Nephron (organoid): ENCODE results near the gene CALCOCO1.
"Not testable (repeated sequence)": the region's sequence is repeated elsewhere in the genome, so short reads cannot be mapped to it uniquely, and the experiment has no call there.

Source experiments
- H3K27ac Mint-ChIP-seq, 3 experiments: 2 replicates each; pipeline ENCODE4 v1.8.0; 2020; ENCODE audit warnings: mixed read lengths in 3 of 3, mild to moderate bottlenecking in 2 of 3, moderate library complexity in 1 of 3
- H3K27me3 Mint-ChIP-seq: 2 replicates; pipeline ENCODE4 v1.8.0; 2021; ENCODE audit warnings: low read depth, mild to moderate bottlenecking, moderate library complexity, mixed read lengths
- H3K36me3 Mint-ChIP-seq: 2 replicates; pipeline ENCODE4 v1.8.0; 2020; ENCODE audit warnings: low read depth, mixed read lengths
- H3K4me1 Mint-ChIP-seq: 2 replicates; pipeline ENCODE4 v1.8.0; 2020; ENCODE audit warnings: mixed read lengths
- H3K4me3 Mint-ChIP-seq, 3 experiments: 2 replicates each; pipeline ENCODE4 v1.8.0; 2020; ENCODE audit warnings: mild to moderate bottlenecking in 3 of 3, mixed read lengths in 3 of 3, moderate library complexity in 2 of 3
- H3K9me3 Mint-ChIP-seq: 2 replicates; pipeline ENCODE4 v1.8.0; 2020; ENCODE audit warnings: mixed read lengths
- TF ChIP-seq, protein P1 (sequence below), 3 experiments: fragments of 200-600 bp; sonication (generic); IDR thresholded peaks; one replicate each; pipeline ENCODE4 v1.5.0; 2021; ENCODE audit warnings: antibody characterized with exemption in 3 of 3; ENCODE audit not compliant: unreplicated experiment in 3 of 3

The CALCOCO1 gene

DNA sequence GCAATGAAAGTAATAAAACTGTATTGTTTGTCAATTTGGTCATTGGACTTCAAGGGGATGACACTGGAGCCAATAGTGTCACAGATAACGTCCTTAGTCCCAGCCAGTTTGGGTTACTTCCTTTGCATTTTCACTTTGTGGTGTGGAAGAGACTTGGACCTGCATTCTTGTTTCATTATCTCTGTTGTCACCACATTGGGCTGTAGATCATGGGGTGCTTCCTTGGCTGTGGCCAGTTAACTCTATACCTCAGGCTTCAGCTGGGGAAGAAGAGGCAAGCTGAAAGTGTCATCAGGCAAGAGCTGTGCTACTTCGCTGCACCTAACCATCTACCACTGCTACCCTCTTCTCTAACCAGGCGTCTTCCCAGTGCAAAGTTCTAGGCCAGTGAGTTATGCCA is 39.6 kb upstream of the CALCOCO1 start:
- peaks cover 31% of the 10 kb centered on the region for H3K4me1 Mint-ChIP-seq
- no peak overlapping the region for H3K4me3 Mint-ChIP-seq
- TF ChIP-seq, protein P1, sequence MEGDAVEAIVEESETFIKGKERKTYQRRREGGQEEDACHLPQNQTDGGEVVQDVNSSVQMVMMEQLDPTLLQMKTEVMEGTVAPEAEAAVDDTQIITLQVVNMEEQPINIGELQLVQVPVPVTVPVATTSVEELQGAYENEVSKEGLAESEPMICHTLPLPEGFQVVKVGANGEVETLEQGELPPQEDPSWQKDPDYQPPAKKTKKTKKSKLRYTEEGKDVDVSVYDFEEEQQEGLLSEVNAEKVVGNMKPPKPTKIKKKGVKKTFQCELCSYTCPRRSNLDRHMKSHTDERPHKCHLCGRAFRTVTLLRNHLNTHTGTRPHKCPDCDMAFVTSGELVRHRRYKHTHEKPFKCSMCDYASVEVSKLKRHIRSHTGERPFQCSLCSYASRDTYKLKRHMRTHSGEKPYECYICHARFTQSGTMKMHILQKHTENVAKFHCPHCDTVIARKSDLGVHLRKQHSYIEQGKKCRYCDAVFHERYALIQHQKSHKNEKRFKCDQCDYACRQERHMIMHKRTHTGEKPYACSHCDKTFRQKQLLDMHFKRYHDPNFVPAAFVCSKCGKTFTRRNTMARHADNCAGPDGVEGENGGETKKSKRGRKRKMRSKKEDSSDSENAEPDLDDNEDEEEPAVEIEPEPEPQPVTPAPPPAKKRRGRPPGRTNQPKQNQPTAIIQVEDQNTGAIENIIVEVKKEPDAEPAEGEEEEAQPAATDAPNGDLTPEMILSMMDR (IDR thresholded peaks at IDR 0.05; ENCODE audit: unreplicated experiment in 3 of 3) = no peak
- H3K36me3 Mint-ChIP-seq = peaks cover 3% of the 10 kb centered on the region
- H3K27me3 Mint-ChIP-seq = peaks cover 79% of the 10 kb centered on the region
- H3K9me3 Mint-ChIP-seq = no peaks in the 10 kb centered on the region
- no peak overlapping the region for H3K27ac Mint-ChIP-seq

- Mint-ChIP-seq H3K27me3 (peaks cover 78% of the 10 kb centered on the region), H3K27ac (no peak overlapping the region), H3K4me1 (peaks cover 22% of the 10 kb centered on the region), H3K36me3 (peaks cover 3% of the 10 kb centered on the region), H3K4me3 (no peak overlapping the region), H3K9me3 (no peaks in the 10 kb centered on the region)
- TF ChIP-seq, protein P1 (IDR thresholded peaks at IDR 0.05; ENCODE audit: unreplicated experiment in 3 of 3) = no peak
Observed at GRCh38 chr12:53765891-53766290, 38.6 kb upstream of the CALCOCO1 start.

DNA sequence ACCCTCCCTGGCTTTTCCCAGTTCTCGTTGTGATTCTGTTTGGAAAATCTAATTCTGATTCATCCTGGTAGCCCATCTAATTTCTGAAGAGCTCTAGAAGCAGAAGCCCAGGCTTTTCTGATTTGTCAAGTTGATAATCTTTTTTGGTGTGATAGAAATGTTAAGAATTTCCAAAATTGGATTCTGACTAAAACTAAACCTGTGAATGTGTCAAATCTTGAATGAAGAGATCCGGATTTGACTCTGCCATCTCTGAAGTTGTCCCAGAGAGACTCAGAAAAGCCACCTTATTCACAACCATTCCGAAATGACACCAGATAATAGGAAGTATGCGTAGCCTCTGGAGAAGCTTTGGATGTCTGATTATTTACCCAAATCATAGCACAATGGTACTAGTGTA is 37.4 kb upstream of the CALCOCO1 start:
- Mint-ChIP-seq H3K27ac (no peak overlapping the region), H3K27me3 (peaks cover 81% of the 10 kb centered on the region), H3K36me3 (peaks cover 3% of the 10 kb centered on the region), H3K4me3 (no peak overlapping the region), H3K9me3 (no peaks in the 10 kb centered on the region), H3K4me1 (peaks cover 13% of the 10 kb centered on the region)
- TF ChIP-seq, protein P1 (IDR thresholded peaks at IDR 0.05; ENCODE audit: unreplicated experiment in 3 of 3) = no peak

DNA sequence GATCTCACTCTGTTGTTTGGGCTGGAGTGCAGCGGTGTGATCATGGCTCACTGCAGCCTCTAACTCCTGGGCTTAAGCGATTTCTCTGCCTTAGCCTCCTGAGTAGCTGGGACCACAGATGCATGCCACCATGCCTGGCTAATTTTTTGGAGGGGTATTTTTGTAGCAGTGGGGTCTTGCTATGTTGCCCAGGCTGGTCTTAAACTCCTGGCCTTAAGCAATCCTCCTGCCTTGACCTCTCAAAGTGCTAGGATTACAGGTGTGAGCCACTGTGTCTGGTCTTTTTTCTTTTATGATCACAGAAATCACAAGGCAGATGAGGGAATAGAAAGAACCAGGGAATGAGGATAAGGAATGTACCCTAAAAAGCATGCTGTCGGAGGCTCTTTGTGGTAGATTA is 35.5 kb upstream of the CALCOCO1 start:
- peaks cover 23% of the 10 kb centered on the region for H3K4me1 Mint-ChIP-seq
- not testable (repeated sequence) for H3K27ac Mint-ChIP-seq, H3K36me3 Mint-ChIP-seq, H3K4me3 Mint-ChIP-seq, H3K9me3 Mint-ChIP-seq
- peaks cover 91% of the 10 kb centered on the region for H3K27me3 Mint-ChIP-seq

DNA sequence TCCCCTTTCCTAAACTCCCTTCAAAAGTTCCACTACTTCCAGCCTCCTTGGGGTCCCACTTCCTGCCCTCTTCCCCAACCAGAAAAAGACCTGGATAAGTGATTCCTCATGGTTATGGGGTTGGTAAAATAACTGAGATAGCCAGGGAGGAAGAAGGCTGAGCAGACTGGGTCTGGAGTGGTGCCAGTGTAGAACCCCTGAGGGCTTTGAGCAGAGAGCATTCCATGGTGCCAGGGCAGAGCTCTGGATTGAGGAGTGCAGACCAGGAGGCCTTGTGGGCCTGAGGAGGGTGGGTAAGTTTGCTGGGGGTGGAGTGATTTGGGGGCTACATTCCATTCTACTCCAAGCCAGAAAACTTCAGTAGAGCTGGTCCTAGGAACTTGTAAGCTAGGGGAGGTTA is 34.1 kb upstream of the CALCOCO1 start:
- Mint-ChIP-seq H3K27ac (no peak overlapping the region), H3K4me3 (no peak overlapping the region), H3K36me3 (peaks cover 3% of the 10 kb centered on the region), H3K9me3 (no peaks in the 10 kb centered on the region), H3K4me1 (peaks cover 15% of the 10 kb centered on the region), H3K27me3 (peaks cover 89% of the 10 kb centered on the region)
- TF ChIP-seq, protein P1 (IDR thresholded peaks at IDR 0.05; ENCODE audit: unreplicated experiment in 3 of 3) = no peak

GRCh38 chr12:53759261-53759660 is 32.0 kb upstream of the CALCOCO1 start:
- H3K4me3 Mint-ChIP-seq = peak overlapping the region in 1 of 3 experiments; percentile 66
- peaks cover 78% of the 10 kb centered on the region for H3K27me3 Mint-ChIP-seq
- H3K27ac Mint-ChIP-seq = peak overlapping the region in 1 of 3 experiments; percentile 24
- TF ChIP-seq, protein P1 (IDR thresholded peaks at IDR 0.05; ENCODE audit: unreplicated experiment in 3 of 3) = no peak
- peaks cover 3% of the 10 kb centered on the region for H3K36me3 Mint-ChIP-seq
- H3K9me3 Mint-ChIP-seq = no peaks in the 10 kb centered on the region
- H3K4me1 Mint-ChIP-seq = peaks cover 15% of the 10 kb centered on the region
